Neural cell (in vitro differentiated cells): ENCODE measurements around the gene TMEM79.

Experiments used
- CTCF ChIP-seq: fragments of 450-650 bp; IDR thresholded peaks from 2 replicates; pipeline ENCODE4 v1.5.1; 2014; ENCODE audit warnings: antibody characterized with exemption, mild to moderate bottlenecking, moderate library complexity; ENCODE audit not compliant: poor library complexity, severe bottlenecking
- EP300 ChIP-seq: fragments of 450-650 bp; conservative IDR thresholded peaks from 2 replicates; pipeline ENCODE4 v1.6.1; 2014; ENCODE audit warnings: antibody characterized with exemption, mild to moderate bottlenecking, moderate library complexity; ENCODE audit not compliant: poor library complexity, severe bottlenecking
- EZH2 ChIP-seq: fragments of 200-600, 300-800 bp; shearing (Covaris generic), sonication (generic); IDR thresholded peaks from 2 replicates; pipeline ENCODE4 v1.6.1; 2014; ENCODE audit warnings: antibody characterized with exemption, low read length, borderline replicate concordance, mild to moderate bottlenecking; ENCODE audit not compliant: insufficient read depth, poor library complexity, severe bottlenecking
- MXI1 ChIP-seq: fragments of 450-650 bp; conservative IDR thresholded peaks from 2 replicates; pipeline ENCODE4 v1.6.1; 2014; ENCODE audit warnings: antibody characterized with exemption, mild to moderate bottlenecking; ENCODE audit not compliant: poor library complexity, severe bottlenecking
- POLR2AphosphoS5 ChIP-seq: IDR thresholded peaks from 2 replicates; pipeline ENCODE4 v1.6.1; 2012
- RAD21 ChIP-seq: fragments of 450-650 bp; conservative IDR thresholded peaks from 2 replicates; pipeline ENCODE4 v1.6.1; 2014; ENCODE audit warnings: antibody characterized with exemption, mild to moderate bottlenecking, moderate library complexity
- REST ChIP-seq: IDR thresholded peaks from 2 replicates; pipeline ENCODE4 v1.6.1; 2012; ENCODE audit warnings: borderline replicate concordance
- SMC3 ChIP-seq: fragments of 450-650 bp; conservative IDR thresholded peaks from 2 replicates; pipeline ENCODE4 v1.6.1; 2014; ENCODE audit warnings: antibody characterized with exemption, mild to moderate bottlenecking, moderate library complexity; ENCODE audit not compliant: poor library complexity
- TAF1 ChIP-seq: IDR thresholded peaks from 2 replicates; pipeline ENCODE4 v1.6.1; 2012; ENCODE audit warnings: low read depth

- TF ChIP-seq RAD21 (no peak), POLR2AphosphoS5 (no peak), CTCF (no peak), MXI1 (no peak), EZH2 (no peak), REST (no peak), TAF1 (no peak), EP300 (no peak), SMC3 (no peak)
These were observed 23.2 kb upstream of the TMEM79 start for GRCh38 chr1:156260896-156261295.
